Limb (tissue), 2 donors: ENCODE results near the gene MFN1.
"Not testable (repeated sequence)": the region's sequence is repeated elsewhere in the genome, so short reads cannot be mapped to it uniquely, and the experiment has no call there.

Source experiments
- DNase-seq, 2 donors: peaks; one replicate each; pipeline ENCODE4 v3.0.0-alpha.2; 2016; ENCODE audit errors: extremely low spot score in 2 of 2

Gene MFN1

DNA sequence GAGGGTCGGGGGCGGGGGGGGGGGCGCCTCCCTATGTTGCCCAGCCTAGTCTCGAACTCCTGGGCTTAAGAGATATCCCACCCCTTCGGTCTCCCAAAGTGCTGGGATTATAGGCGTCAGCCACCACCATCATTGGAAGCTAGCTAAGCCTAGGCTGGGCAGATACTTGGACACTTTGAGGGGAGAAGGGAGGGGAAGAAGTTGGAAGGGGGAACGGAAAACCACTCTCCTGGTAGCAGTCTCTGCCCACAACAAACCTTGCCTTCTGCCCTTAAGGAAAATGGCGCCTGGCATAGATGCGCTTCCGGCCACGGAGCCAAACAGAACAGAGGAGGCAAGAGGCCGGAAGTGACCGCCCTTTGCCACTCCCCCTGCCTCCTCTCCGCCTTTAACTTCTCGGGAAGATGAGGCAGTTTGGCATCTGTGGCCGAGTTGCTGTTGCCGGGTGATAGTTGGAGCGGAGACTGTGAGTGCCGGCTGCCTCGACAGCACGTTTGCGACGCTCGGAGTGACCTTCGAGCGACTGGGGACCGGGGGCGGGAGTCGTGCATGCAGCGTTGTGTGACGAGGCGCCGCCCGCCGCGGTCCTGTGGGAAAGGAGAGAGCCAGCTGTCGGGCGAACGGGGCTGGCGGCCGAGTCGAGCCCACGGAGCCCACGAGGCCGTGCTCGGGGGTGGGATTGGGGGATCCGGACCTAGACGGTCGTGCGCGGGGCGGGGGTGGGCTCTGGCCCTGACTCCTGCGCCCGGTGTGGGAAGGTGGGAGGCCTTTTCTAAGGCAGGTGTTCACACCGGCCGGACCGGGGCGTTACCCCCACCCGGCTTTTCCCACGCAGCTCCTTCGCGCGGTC lies at the start of gene MFN1:
TSS of gene MFN1 (plus strand) at position 365 of the 850 bp plus-strand sequence. CDS start 1,143 bp downstream, outside the sequence.
- DNase-seq, result peak; percentile 93 to 98

DNA sequence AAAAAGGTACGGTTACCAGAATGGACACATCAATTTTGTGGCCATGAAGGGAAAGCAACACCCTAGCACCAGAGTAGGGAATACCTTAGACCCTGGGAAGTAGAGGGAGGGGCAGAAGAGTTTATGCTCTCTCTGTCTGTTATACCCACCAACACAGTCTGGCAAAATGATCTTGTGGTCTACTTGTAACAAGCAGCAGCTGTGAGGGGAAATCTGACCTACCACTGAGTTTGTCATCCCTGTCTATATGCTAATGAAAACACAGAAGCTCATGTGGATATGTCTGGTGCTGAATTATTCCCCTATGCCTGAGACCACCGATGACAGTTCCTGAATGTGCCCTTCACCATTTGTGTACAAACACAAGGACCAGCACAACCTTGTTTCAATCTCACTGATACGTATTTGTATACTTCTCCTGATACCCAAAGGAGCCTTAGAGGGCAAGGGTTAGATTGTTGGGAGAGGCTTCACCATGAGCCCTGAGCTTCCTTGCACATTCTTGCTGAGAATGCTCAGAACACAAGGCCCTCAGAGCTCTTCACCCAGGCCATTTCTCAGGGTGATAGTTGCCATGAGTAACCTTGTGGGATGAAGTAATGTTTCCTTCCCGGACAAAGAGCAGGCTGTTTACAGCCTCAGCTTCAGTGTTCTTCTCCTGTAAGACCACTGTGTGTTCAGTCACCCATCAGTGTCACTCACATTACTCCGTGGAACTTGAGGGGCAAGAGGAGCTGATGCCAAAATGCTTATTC lies 49.4 kb upstream of the MFN1 start:
- DNase-seq, result no peak

DNA sequence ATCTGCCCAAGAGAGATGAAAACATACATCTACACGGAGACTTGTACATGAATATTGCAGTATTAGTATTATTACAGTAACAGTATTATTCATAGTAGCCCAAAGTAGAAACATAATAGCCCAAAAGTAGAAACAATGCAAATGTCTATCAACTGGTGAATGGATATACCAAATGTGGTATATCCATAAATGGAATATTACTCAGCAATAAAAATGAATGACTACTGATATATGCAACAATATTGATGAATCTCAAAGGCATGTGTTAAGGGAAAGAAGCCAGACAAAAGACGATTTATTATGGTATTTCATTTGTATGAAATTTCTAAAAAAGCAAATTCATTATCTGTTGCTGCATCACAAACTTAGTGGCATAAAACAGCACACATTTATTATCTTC lies 48.2 kb upstream of the MFN1 start:
- DNase-seq, result no peak

GRCh38 chr3:179299999-179300613 lies 47.4 kb upstream of the MFN1 start:
- DNase-seq, result no peak

GRCh38 chr3:179301645-179302044 lies 45.9 kb upstream of the MFN1 start:
- DNase-seq, result no peak

DNA sequence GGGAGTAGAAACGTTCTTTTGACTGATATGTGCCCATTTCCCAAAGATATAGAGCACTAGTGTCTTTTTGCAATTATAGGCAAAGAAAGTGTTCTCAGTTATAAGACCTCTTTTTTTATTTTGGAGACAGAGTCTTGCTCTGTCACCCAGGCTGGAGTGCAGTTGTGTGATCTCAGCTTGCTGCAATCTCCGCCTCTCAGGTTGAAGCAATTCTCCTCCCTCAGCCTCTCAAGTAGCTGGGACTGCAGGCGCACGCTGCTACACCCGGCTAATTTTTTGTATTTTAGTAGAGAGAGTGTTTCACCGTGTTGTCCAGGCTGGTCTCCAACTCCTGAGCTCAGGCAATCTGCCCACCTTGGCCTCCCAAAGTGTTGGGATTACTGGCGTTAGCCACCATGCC lies 45.4 kb upstream of the MFN1 start:
- DNase-seq, result no peak

DNA sequence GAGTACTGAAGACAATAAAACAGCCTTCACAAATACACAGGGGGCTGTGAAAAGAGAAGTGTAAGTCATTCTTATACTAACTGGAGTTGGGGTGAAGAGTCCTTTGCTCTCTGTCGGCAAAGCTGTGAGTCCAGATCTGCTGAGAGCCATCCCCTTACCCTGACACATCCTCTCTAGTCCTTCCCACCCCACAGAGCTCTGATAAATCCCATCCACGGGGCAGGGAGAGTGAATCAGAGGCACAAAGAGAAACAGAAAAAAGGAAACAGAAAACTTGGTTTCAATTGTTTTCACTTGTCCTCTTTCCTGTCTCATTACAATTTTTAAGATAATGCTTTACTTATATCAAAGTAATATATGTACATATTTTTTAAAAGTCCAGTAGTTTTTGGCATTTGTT lies 42.9 kb upstream of the MFN1 start:
- DNase-seq, result no peak

GRCh38 chr3:179307362-179307761 lies 40.1 kb upstream of the MFN1 start:
- not testable (repeated sequence) for DNase-seq

GRCh38 chr3:179308001-179308400 lies 39.5 kb upstream of the MFN1 start:
- no peak for DNase-seq

GRCh38 chr3:179309225-179310078 lies 38.1 kb upstream of the MFN1 start:
- no peak for DNase-seq

DNA sequence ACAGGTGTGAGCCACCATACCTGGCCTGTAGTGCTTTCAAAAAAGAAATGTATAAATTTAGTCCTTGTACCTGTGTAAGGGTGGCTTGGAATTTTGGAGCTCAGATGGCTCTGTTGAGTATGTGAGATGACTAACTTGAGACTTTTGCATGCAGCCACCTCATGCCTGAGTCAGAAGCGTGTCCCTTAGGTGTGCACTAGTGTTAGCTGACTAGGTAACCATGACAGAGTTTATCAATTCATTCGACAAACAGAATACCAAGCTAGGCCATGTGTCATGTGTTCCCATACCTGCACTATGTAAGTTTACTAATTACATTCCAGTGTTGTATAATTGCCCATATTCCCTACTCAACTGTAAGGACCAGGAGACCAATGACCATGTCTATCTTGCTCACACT lies 28.6 kb upstream of the MFN1 start:
- DNase-seq, result no peak

- peak; percentile 32 to 38 for DNase-seq
These were observed 25.7 kb upstream of the MFN1 start for GRCh38 chr3:179321668-179322285.

DNA sequence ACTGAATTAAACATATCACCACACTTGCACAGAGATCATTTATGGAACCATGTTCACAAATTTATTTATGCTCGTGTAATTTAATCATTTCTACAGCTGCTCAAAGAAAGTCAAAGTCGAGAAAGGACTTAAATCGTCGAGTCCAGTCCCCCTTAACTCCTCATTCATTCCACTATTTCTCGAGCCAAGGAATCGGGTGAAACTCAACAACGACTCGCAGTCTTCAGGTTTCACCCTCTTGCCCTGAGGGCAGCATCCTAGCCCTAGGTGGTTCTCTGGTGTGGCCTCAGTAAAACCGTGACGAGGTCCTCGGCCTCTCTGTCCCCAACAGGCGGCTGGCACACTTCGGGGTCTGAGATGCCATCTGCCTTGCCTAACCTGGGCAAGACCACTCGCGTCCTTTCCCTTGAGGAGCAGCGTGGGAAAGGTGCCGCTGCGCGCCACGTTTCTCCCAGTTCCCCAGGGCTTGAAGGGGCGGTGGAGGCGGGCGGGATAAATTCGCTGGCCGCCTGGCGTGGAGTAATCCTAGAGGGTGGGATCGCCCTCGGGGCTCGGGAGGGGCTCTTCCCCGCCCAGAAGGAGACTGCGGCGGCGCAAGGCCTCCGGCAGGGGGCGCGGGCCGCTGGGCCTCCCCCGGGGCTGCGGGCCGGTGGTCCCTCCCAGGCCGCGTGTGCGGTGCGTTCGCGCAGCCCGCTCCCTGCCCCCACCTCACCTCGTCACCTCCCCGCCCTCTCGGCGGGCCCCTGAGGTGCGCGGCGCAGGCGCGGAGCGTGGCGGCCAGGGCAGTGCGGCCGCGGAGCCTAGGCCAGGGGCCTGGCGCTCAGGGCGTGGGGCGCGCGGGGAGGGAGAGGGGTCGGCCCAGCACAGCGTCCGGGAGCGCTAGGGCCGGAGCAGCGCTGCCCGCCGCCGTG lies 25.0 kb upstream of the MFN1 start, which contains the start of gene ZNF639:
TSS of gene ZNF639 (plus strand) at position 746 of the 911 bp plus-strand sequence. CDS start 5,263 bp downstream, outside the sequence.
- DNase-seq, result peak; percentile 88 to 93

DNA sequence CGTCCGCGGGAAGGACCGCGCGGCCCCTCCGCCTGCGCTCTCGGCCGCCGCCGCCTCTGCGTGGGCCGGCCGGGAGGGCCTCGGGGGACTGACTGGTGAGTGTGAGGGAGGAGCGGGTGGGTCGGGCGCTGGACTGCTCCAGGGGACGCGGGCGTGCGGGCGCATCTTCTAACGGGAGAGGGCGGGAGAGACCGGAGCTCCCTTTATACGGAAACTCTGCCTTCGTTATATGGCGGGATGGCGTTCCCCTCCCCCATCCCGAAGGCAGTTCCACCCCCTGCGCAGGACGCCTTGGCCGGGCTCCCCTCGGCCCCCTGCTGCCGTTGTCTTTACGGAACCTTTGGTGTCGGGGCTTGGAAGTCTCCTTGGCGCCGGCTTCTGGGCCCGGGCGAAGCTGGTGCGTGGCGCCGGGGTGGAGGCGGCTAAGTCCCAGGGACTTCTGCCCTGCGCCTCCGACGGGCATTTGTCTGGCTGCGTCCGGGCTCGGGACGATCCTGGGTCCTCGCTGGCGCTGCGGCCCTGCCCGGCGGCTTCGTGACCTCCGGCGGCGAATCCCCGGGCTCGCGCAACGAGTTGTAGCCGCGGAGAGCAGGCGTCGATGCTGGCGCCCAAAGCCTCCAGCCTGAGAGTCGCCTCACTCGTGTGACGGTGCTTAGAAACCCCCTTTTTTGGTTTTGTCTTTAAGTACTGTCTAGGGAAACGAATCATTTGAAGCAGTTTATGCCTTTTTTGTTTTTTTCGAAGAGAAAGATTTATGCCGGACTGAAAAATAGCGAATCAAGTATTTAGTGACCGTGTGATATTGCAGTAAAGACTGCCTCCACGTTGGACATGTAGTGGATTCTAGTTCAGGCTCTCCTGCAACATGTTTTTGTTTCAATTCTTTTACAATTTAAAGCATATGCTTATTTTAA lies 24.1 kb upstream of the MFN1 start:
- peak; percentile 57 to 85 for DNase-seq

GRCh38 chr3:179324270-179324754 lies 23.2 kb upstream of the MFN1 start:
- no peak for DNase-seq

GRCh38 chr3:179330438-179330837 lies 17.1 kb upstream of the MFN1 start:
- no peak for DNase-seq

DNA sequence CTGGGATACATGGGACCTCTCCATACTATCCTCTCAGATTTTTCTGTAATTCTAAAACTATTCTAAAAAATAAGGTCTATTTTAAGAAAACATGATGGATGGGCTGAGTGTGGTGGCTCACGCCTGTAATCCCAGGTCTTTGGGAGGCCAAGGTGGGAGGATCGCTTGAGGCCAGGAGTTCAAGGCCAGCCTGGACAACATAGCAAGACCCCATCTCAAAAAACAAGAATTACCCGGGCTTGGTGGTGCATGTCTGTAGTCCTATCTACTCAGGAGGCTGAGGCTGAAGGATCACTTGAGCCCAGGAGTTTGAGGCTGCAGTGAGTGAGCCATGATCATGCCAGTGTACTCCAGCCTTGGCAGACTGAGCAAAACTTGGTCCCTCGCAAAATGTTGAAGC lies 15.3 kb upstream of the MFN1 start:
- DNase-seq, result no peak

DNA sequence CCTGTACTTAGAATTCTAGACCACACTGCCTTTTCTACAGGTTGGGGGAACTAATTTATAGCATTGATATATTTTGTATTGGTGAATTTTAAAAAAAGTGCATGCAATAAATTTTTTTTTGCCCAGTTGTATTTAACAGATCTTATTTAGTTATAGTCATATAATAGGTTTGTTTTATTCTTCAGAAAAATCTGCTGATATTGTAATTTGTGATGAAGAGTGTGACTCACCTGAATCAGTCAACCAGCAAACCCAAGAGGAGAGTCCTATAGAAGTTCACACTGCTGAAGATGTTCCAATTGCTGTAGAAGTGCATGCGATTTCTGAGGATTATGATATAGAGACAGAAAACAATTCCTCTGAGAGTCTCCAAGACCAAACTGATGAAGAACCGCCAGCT lies 14.4 kb upstream of the MFN1 start:
- DNase-seq, result no peak
